HepG2 (cell line): ENCODE measurements around the gene CCNF. TPM values are rescaled to one million over a fixed set of nuclear protein-coding genes. Genes with fewer than 3 reads are reported as not detected.
A peak's percentile ranks its signal among the peaks of the same experiment; 100 is the strongest.

Experiments
- ATAC-seq: fragments of 200-7000 bp; cut with Tn5 transposase; 3 replicates; pipeline ENCODE4 v1.9.1; 2020; ENCODE audit warnings: mild to moderate bottlenecking, moderate library complexity
- BruUV-seq: library from RNA; stranded (reverse); fragments of 400-500 nt; replicated peaks from 2 replicates; lab custom pipeline; 2021; lab: Mats Ljungman, UMichigan
- CTCF ChIA-PET: fragments of 300-600 bp; formaldehyde crosslinking; extraction: SDS; loops from one replicate; lab custom pipeline; 2021; ENCODE audit warnings: low total read pairs, inconsistent platforms, low intra/inter-chr PET ratio; lab: Yijun Ruan, JAX
- POLR2A ChIA-PET: fragments of 350-600 bp; sonication (Branson Sonifier 250); formaldehyde crosslinking; loops from one replicate; lab custom pipeline; 2020; ENCODE audit warnings: antibody characterized with exemption, inconsistent platforms; lab: Yijun Ruan, JAX
- DNase-seq: peaks from one replicate; pipeline ENCODE4 v3.0.0-alpha.2; 2015; ENCODE audit warnings: low spot score
- FAIRE-seq: peaks from 3 replicates; lab custom pipeline; 2011; peaks lifted over from hg19 to GRCh38; lab: Jason Lieb, UNC
- H2AFZ ChIP-seq: one replicate; pipeline ENCODE4 v1.6.1; 2011; ENCODE audit warnings: low read length, inconsistent platforms
- H3K27ac ChIP-seq: fragments of 300-600 bp; 3 replicates; pipeline ENCODE4 v1.8.0; 2011; ENCODE audit warnings: mixed run types, mild to moderate bottlenecking, mixed read lengths, low read length, inconsistent platforms; ENCODE audit not compliant: insufficient read depth; ENCODE audit errors: extremely low read length
- H3K27me3 ChIP-seq, 2 experiments: fragments of 200-600 bp in 1 of 2; 2 replicates in 1 of 2; 3 replicates in 1 of 2; pipeline versions ENCODE4 v1.6.0 to v1.8.0; 2011; ENCODE audit warnings: low read length in 2 of 2, mild to moderate bottlenecking in 2 of 2, moderate library complexity in 2 of 2, inconsistent platforms in 1 of 2; ENCODE audit not compliant: insufficient read depth in 2 of 2, control insufficient read depth in 1 of 2
- H3K36me3 ChIP-seq, 2 experiments: fragments of 200-600 bp in 1 of 2; replicated peaks in 1 of 2; 2 replicates in 1 of 2; 3 replicates in 1 of 2; pipeline versions ENCODE4 v1.5.1 to v1.8.0; 2011; ENCODE audit warnings: low read length in 2 of 2, inconsistent platforms in 1 of 2; ENCODE audit not compliant: insufficient read depth in 2 of 2, control insufficient read depth in 1 of 2
- H3K4me1 ChIP-seq: 2 replicates; pipeline ENCODE4 v1.5.1; 2012; ENCODE audit warnings: low read length, inconsistent platforms; ENCODE audit not compliant: insufficient read depth
- H3K4me2 ChIP-seq: 2 replicates; pipeline ENCODE4 v1.6.0; 2011; ENCODE audit warnings: low read depth, low read length, inconsistent platforms
- H3K4me3 ChIP-seq, 3 experiments: fragments of 200-600 bp in 1 of 3; sonication (generic), shearing (Covaris generic) in 1 of 3; replicated peaks in 1 of 3; 2 replicates each; pipeline ENCODE4 v1.5.1; 2011 to 2016; ENCODE audit warnings: low read length in 3 of 3, inconsistent platforms in 2 of 3, low read depth in 2 of 3, mild to moderate bottlenecking in 2 of 3, control low read depth in 1 of 3, mixed read lengths in 1 of 3; ENCODE audit not compliant: insufficient read depth in 1 of 3
- H3K79me2 ChIP-seq: one replicate; pipeline ENCODE4 v1.6.1; 2011; ENCODE audit warnings: low read length, inconsistent platforms; ENCODE audit not compliant: insufficient read depth
- H3K9ac ChIP-seq: 2 replicates; pipeline ENCODE4 v1.6.0; 2011; ENCODE audit warnings: mild to moderate bottlenecking, low read depth, low read length, inconsistent platforms; ENCODE audit not compliant: insufficient read depth
- H3K9me3 ChIP-seq: 2 replicates; pipeline ENCODE4 v1.5.1; 2012; ENCODE audit warnings: mild to moderate bottlenecking, low read length
- H4K20me1 ChIP-seq: 2 replicates; pipeline ENCODE4 v1.6.0; 2011; ENCODE audit warnings: inconsistent platforms, mild to moderate bottlenecking, low read length, moderate library complexity; ENCODE audit not compliant: insufficient read depth
- EEA1 ChIP-seq: sonication (generic); formaldehyde crosslinking; IDR thresholded peaks from 2 replicates; pipeline ENCODE4 v1.5.1; 2020; ENCODE audit warnings: mild to moderate bottlenecking, missing genetic modification reagents, borderline replicate concordance
- ESRRA ChIP-seq: sonication (generic); formaldehyde crosslinking; IDR thresholded peaks from 2 replicates; pipeline ENCODE4 v1.5.1; 2020; ENCODE audit warnings: mild to moderate bottlenecking, low read depth, missing genetic modification reagents
- HNF4G ChIP-seq, 2 experiments: sonication (generic) in 1 of 2; formaldehyde crosslinking in 1 of 2; IDR thresholded peaks; 2 replicates each; pipeline versions ENCODE4 v1.4.0 to v1.6.1; 2011 to 2020; ENCODE audit warnings: borderline replicate concordance in 2 of 2, low read depth in 2 of 2, mild to moderate bottlenecking in 2 of 2, low read length in 1 of 2, missing genetic modification reagents in 1 of 2, moderate library complexity in 1 of 2
- MED1 ChIP-seq: sonication (generic); formaldehyde crosslinking; IDR thresholded peaks from 2 replicates; pipeline ENCODE4 v1.4.0; 2020; ENCODE audit warnings: missing genetic modification reagents
- NFIC ChIP-seq: IDR thresholded peaks from 2 replicates; pipeline ENCODE4 v1.6.1; 2012; ENCODE audit warnings: mild to moderate bottlenecking, low read length, inconsistent platforms
- NR2C2 ChIP-seq: sonication (generic); formaldehyde crosslinking; IDR thresholded peaks from 2 replicates; pipeline ENCODE4 v1.4.0; 2020; ENCODE audit warnings: missing genetic modification reagents, mild to moderate bottlenecking, moderate library complexity, borderline replicate concordance
- PHF20 ChIP-seq: sonication (generic); formaldehyde crosslinking; IDR thresholded peaks from 2 replicates; pipeline ENCODE4 v1.5.0; 2020; ENCODE audit warnings: mild to moderate bottlenecking, missing genetic modification reagents
- SAP130 ChIP-seq: IDR thresholded peaks from 2 replicates; pipeline ENCODE4 v1.6.1; 2016; ENCODE audit warnings: low read depth
- SOX13 ChIP-seq, 3 experiments: fragments of 450-650 bp in 1 of 3; sonication (generic) in 1 of 3; formaldehyde crosslinking in 1 of 3; IDR thresholded peaks in 2 of 3; conservative IDR thresholded peaks in 1 of 3; 2 replicates each; pipeline versions ENCODE4 v1.5.0 to v1.6.1; 2016 to 2020; ENCODE audit warnings: antibody characterized with exemption in 1 of 3, mild to moderate bottlenecking in 1 of 3, missing compliant biosample characterization in 1 of 3, missing genetic modification reagents in 1 of 3, moderate library complexity in 1 of 3
- ZNF136 ChIP-seq: sonication (generic); formaldehyde crosslinking; IDR thresholded peaks from 2 replicates; pipeline ENCODE4 v1.8.1; 2022; ENCODE audit warnings: low read depth, mild to moderate bottlenecking, moderate library complexity, missing genetic modification reagents
- ZNF160 ChIP-seq: sonication (generic); formaldehyde crosslinking; IDR thresholded peaks from 2 replicates; pipeline ENCODE4 v1.8.0; 2022; ENCODE audit warnings: mild to moderate bottlenecking, inconsistent platforms, missing genetic modification reagents
- ZNF280D ChIP-seq: sonication (generic); formaldehyde crosslinking; IDR thresholded peaks from 2 replicates; pipeline ENCODE4 v1.5.1; 2020; ENCODE audit warnings: mild to moderate bottlenecking, missing genetic modification reagents
- ZNF333 ChIP-seq: sonication (generic); formaldehyde crosslinking; IDR thresholded peaks from 2 replicates; pipeline ENCODE4 v1.4.0; 2020; ENCODE audit warnings: mild to moderate bottlenecking, missing genetic modification reagents, borderline replicate concordance
- WGBS: methylation state at CpG from one replicate; pipeline ENCODE4 v1.1.6; 2017; ENCODE audit warnings: low lambda C conversion rate; 5-methylcytosine and 5-hydroxymethylcytosine counted together
- in situ Hi-C: cut with HindIII; loops from 2 replicates; pipeline ENCODE4 v1.10.0; 2017; ENCODE audit warnings: low pct_unique_long_range_greater_than_20kb; ENCODE audit not compliant: extremely low pct_ligation_motif_present
- intact Hi-C: fragments of 100-400 bp; cut with micrococcal nuclease; formaldehyde crosslinking; loops from one replicate; pipeline ENCODE4 v1.10.0; 2022; ENCODE audit not compliant: unreplicated experiment
- polyA plus RNA-seq, 8 experiments: library from polyadenylated mRNA; depleted of rRNA in 3 of 8; stranded (reverse) in 7 of 8; unstranded in 1 of 8; fragments of >200 nt; fragmentation: Illumina TruSeq in 4 of 8; extraction: Trizol in 4 of 8; gene quantifications; 2 replicates each; pipeline versions ENCODE4 v1.2.1 to v1.2.3, GENCODE V29; 2011 to 2016; ENCODE audit warnings: low read depth in 4 of 8, missing spikeins in 1 of 8, mixed read lengths in 1 of 8; ENCODE audit not compliant: insufficient read depth in 1 of 8
- total RNA-seq, 5 experiments: library from RNA; depleted of rRNA; stranded (reverse); fragments of >200 nt; fragmentation: Illumina TruSeq; extraction: Trizol; gene quantifications; 2 replicates each; pipeline ENCODE4 v1.2.3, GENCODE V29; 2016; ENCODE audit warnings: low read depth in 1 of 5
- TF ChIP-seq, protein P1 (sequence below): sonication (generic); formaldehyde crosslinking; IDR thresholded peaks from 2 replicates; pipeline ENCODE4 v1.4.0; 2020; ENCODE audit warnings: missing genetic modification reagents
- TF ChIP-seq, protein P2 (sequence below): sonication (generic); formaldehyde crosslinking; IDR thresholded peaks from 2 replicates; pipeline ENCODE4 v1.4.0; 2020; ENCODE audit warnings: missing genetic modification reagents
- TF ChIP-seq, protein P3 (sequence below): sonication (generic); formaldehyde crosslinking; conservative IDR thresholded peaks from 2 replicates; pipeline ENCODE4 v1.8.1; 2023; ENCODE audit warnings: missing genetic modification reagents

Gene CCNF
- total and polyA plus RNA-seq, 2 of the 13 experiments (the other 11 are each of a cell fraction or from before 2014, with no cell fraction given): 6.4 to 22.8 TPM

DNA sequence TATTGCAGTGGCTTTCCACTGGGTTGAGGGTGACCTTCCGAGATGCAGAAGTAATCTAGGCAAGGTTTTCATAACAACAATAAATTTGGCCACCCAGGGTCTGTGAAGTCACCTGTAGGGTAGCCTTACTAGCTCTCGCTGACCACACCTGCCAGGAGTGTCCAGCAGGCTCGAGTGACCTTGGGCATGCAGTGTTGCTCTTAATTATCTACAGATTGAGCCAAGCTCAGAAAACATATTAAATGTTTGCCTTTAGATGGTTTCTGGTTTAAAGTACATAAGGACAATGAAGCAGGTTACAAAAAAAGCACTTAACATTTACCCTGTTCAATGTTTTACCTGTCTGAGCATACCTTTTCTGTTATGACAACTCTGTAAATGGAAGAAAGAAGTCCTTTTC, 47.5 kb downstream of the CCNF start:
- Histone ChIP-seq H2AFZ (no peak overlapping the region), H3K27me3 (peaks cover 0 to 3% of the 10 kb centered on the region in 2 experiments; a peak in 2 of 5 replicates), H3K79me2 (peaks cover 31% of the 10 kb centered on the region), H3K4me3 (peak overlapping the region in 2 of 3 experiments; percentile 79 to 85; a peak in 2 of 6 replicates), H3K9ac (0 out of 2 replicates have a peak overlapping the region, but pooled peaks have one; percentile 2), H3K4me2 (peak overlapping the region; percentile 88), H3K4me1 (peaks cover 63% of the 10 kb centered on the region), H3K27ac (peak overlapping the region; percentile 53), H3K36me3 (peaks cover 2 to 5% of the 10 kb centered on the region in 2 experiments; a peak in 2 of 5 replicates), H3K9me3 (no peaks in the 10 kb centered on the region), H4K20me1 (peaks cover 20% of the 10 kb centered on the region)
- intact Hi-C loops: no loop called here
- 0% methylated on average over 3 of the region's 3 CpGs for WGBS
- DNase-seq (peak; percentile 34), ATAC-seq (no peak), FAIRE-seq (no peak)
- in situ Hi-C loops: no loop called here
- TSS peak; percentile 48 for BruUV-seq
- ChIA-PET POLR2A (interaction anchor here (1.0 to 1.5 kb wide), 2 partner anchors 56 to 225 kb away, joined by 4 to 8 read pairs; partner anchors contain the start of gene ECI1), CTCF (no interaction called here)
- TF ChIP-seq SOX13 (IDR thresholded peaks at IDR 0.05) (no peak), SOX13 (CRISPR knock-in tag; conservative IDR thresholded peaks at IDR 0.05 in 1 of 2, IDR thresholded peaks at IDR 0.05 in 1 of 2) (peak in 1 of 2 experiments; percentile 66; a peak in 2 of 4 replicates), EEA1 (no peak), NR2C2 (CRISPR knock-in tag) (0 out of 2 replicates have a peak, but pooled peaks have one; percentile 12), HNF4G (IDR thresholded peaks at IDR 0.05; ENCODE audit: borderline replicate concordance, low read depth, low read length) (0 out of 2 replicates have a peak, but pooled peaks have one; percentile 7), HNF4G (CRISPR knock-in tag; IDR thresholded peaks at IDR 0.05; ENCODE audit: borderline replicate concordance, low read depth) (no peak), ZNF136 (no peak), SAP130 (0 out of 2 replicates have a peak, but pooled peaks have one; percentile 23), MED1 (no peak), ESRRA (CRISPR knock-in tag) (0 out of 2 replicates have a peak, but pooled peaks have one; percentile 16), NFIC (no peak), ZNF280D (CRISPR knock-in tag) (no peak), PHF20 (CRISPR knock-in tag) (no peak), ZNF160 (no peak), ZNF333 (CRISPR knock-in tag) (no peak)
- TF ChIP-seq, protein P1, sequence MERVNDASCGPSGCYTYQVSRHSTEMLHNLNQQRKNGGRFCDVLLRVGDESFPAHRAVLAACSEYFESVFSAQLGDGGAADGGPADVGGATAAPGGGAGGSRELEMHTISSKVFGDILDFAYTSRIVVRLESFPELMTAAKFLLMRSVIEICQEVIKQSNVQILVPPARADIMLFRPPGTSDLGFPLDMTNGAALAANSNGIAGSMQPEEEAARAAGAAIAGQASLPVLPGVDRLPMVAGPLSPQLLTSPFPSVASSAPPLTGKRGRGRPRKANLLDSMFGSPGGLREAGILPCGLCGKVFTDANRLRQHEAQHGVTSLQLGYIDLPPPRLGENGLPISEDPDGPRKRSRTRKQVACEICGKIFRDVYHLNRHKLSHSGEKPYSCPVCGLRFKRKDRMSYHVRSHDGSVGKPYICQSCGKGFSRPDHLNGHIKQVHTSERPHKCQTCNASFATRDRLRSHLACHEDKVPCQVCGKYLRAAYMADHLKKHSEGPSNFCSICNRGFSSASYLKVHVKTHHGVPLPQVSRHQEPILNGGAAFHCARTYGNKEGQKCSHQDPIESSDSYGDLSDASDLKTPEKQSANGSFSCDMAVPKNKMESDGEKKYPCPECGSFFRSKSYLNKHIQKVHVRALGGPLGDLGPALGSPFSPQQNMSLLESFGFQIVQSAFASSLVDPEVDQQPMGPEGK (CRISPR knock-in tag): no peak
- TF ChIP-seq, protein P2, sequence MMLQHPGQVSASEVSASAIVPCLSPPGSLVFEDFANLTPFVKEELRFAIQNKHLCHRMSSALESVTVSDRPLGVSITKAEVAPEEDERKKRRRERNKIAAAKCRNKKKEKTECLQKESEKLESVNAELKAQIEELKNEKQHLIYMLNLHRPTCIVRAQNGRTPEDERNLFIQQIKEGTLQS (CRISPR knock-in tag): no peak
- TF ChIP-seq, protein P3, sequence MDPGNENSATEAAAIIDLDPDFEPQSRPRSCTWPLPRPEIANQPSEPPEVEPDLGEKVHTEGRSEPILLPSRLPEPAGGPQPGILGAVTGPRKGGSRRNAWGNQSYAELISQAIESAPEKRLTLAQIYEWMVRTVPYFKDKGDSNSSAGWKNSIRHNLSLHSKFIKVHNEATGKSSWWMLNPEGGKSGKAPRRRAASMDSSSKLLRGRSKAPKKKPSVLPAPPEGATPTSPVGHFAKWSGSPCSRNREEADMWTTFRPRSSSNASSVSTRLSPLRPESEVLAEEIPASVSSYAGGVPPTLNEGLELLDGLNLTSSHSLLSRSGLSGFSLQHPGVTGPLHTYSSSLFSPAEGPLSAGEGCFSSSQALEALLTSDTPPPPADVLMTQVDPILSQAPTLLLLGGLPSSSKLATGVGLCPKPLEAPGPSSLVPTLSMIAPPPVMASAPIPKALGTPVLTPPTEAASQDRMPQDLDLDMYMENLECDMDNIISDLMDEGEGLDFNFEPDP (CRISPR knock-in tag): no peak
